MM.1S (cell line): Measurements from ENCODE around the gene FAM50B.

ENCODE experiments used
- DNase-seq: peaks from one replicate; pipeline ENCODE4 v3.0.0-alpha.2; 2015
- H2AFZ ChIP-seq: fragments of 300-600 bp; sonication (generic); 2 replicates; pipeline ENCODE4 v1.6.0; 2016; ENCODE audit warnings: antibody characterized with exemption, low read length
- H3F3A ChIP-seq: fragments of 300-600 bp; sonication (generic); 2 replicates; pipeline ENCODE4 v1.6.1; 2016; ENCODE audit warnings: mild to moderate bottlenecking, antibody characterized with exemption, low read length, moderate library complexity, mixed read lengths; ENCODE audit not compliant: insufficient read depth
- H3K27ac ChIP-seq: fragments of 300-600 bp; sonication (generic); 2 replicates; pipeline ENCODE4 v1.5.1; 2016; ENCODE audit warnings: mild to moderate bottlenecking, low read length
- H3K27me3 ChIP-seq: fragments of 300-600 bp; sonication (generic); replicated peaks from 2 replicates; pipeline ENCODE4 v1.6.0; 2016; ENCODE audit warnings: low read length; ENCODE audit not compliant: insufficient read depth
- H3K36me3 ChIP-seq: fragments of 300-600 bp; sonication (generic); replicated peaks from 2 replicates; pipeline ENCODE4 v1.6.1; 2016; ENCODE audit warnings: mild to moderate bottlenecking, low read length, mixed read lengths; ENCODE audit not compliant: insufficient read depth
- H3K4me1 ChIP-seq: fragments of 300-600 bp; sonication (generic); 2 replicates; pipeline ENCODE4 v1.6.1; 2016; ENCODE audit warnings: low read length, mixed read lengths
- H3K4me2 ChIP-seq: fragments of 300-600 bp; sonication (generic); 2 replicates; pipeline ENCODE4 v1.6.0; 2016; ENCODE audit warnings: low read depth, low read length
- H3K4me3 ChIP-seq: fragments of 300-600 bp; sonication (generic); 2 replicates; pipeline ENCODE4 v1.5.1; 2016; ENCODE audit warnings: low read length, mixed read lengths
- H3K79me2 ChIP-seq: fragments of 300-600 bp; sonication (generic); 2 replicates; pipeline ENCODE4 v1.6.1; 2016; ENCODE audit warnings: mixed run types, low read length, mixed read lengths
- H3K9ac ChIP-seq: fragments of 300-600 bp; sonication (generic); 2 replicates; pipeline ENCODE4 v1.6.1; 2016; ENCODE audit warnings: low read length, mixed read lengths
- H3K9me2 ChIP-seq: fragments of 300-600 bp; sonication (generic); replicated peaks from 2 replicates; pipeline ENCODE4 v1.6.1; 2016; ENCODE audit warnings: mild to moderate bottlenecking, low read length, mixed read lengths; ENCODE audit not compliant: insufficient read depth
- H3K9me3 ChIP-seq: fragments of 300-600 bp; sonication (generic); replicated peaks from 2 replicates; pipeline ENCODE4 v1.6.1; 2016; ENCODE audit warnings: mild to moderate bottlenecking, low read length, mixed read lengths; ENCODE audit not compliant: insufficient read depth
- H4K20me1 ChIP-seq: fragments of 300-600 bp; sonication (generic); 2 replicates; pipeline ENCODE4 v1.6.1; 2016; ENCODE audit warnings: mild to moderate bottlenecking, low read length, moderate library complexity, mixed read lengths; ENCODE audit not compliant: insufficient read depth
- EZH2 ChIP-seq: fragments of 300-600 bp; sonication (generic); optimal IDR thresholded peaks from 2 replicates; pipeline ENCODE3; 2017; ENCODE audit warnings: low read depth, mild to moderate bottlenecking, antibody characterized with exemption, low read length, mixed read lengths
- EZH2phosphoT487 ChIP-seq: fragments of 300-600 bp; sonication (generic); IDR thresholded peaks from 2 replicates; pipeline ENCODE4 v1.6.1; 2018; ENCODE audit warnings: antibody characterized with exemption, low read length
- TF ChIP-seq, protein P1 (sequence below): fragments of 300-600 bp; sonication (generic); IDR thresholded peaks from 2 replicates; pipeline ENCODE4 v1.5.1; 2016; ENCODE audit warnings: antibody characterized with exemption, low read length, mixed read lengths

FAM50B gene

DNA sequence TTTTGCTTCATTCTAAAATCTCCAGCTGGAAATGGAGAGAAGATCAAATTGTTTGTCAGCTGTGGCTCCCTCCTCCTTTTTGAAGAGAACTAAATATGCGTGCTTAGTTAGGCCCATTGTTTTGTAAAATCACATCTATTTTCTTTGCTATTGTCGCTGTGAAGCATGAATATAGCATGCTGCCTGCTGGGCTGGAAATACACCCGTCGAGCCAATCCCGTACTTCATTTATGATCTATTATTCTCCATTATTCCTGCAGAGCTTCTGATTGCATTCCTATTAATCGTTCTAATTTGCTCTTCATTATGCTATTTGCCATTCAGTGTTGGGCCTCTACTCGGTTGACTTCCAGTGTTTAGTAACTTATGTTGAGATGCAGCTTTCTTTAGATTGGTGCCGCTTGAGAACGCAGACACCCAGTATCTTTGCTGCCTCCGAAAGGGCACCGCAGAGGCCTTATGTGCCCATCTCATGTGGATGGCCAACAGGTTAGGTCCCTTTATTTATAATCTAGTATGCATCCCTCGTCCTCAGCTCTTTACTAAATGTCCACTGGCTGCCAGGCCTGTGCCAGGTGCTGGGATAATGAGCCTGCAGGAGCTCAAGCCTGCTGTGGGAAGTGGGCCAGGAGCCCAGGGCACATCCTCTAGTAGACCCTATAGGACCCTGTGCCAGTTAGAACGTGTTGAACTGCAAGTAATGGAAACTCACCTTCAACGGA lies 45.6 kb downstream of the FAM50B start:
- Histone ChIP-seq H3K4me2 (no peak overlapping the region), H3K9me3 (no peaks in the 10 kb centered on the region)

DNA sequence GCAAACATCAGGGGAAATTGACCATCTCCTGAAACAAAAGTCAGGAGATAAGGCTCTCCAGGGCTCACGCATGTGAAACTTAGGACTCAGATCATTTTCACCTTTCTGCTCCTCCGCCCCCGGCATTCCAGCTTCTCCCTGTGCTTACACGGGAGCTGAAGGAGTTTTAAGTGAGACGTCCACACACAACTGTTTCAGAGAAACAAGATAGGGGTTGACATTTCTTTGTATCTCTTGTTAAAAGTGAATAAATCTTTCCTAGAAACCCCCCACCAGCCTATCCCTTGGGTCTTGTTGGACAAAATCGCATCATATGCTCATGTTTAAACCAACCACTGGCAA lies 46.1 kb downstream of the FAM50B start:
- H3K27ac ChIP-seq = no peak overlapping the region
- no peaks in the 10 kb centered on the region for H3K36me3 ChIP-seq
- H3K9me3 ChIP-seq = no peaks in the 10 kb centered on the region
- no peaks in the 10 kb centered on the region for H3K27me3 ChIP-seq
- no peaks in the 10 kb centered on the region for H4K20me1 ChIP-seq
- H3K9ac ChIP-seq = no peak overlapping the region
- H3K4me3 ChIP-seq = no peak overlapping the region
- H3K79me2 ChIP-seq = no peaks in the 10 kb centered on the region
- no peak overlapping the region for H2AFZ ChIP-seq
- TF ChIP-seq, protein P1, sequence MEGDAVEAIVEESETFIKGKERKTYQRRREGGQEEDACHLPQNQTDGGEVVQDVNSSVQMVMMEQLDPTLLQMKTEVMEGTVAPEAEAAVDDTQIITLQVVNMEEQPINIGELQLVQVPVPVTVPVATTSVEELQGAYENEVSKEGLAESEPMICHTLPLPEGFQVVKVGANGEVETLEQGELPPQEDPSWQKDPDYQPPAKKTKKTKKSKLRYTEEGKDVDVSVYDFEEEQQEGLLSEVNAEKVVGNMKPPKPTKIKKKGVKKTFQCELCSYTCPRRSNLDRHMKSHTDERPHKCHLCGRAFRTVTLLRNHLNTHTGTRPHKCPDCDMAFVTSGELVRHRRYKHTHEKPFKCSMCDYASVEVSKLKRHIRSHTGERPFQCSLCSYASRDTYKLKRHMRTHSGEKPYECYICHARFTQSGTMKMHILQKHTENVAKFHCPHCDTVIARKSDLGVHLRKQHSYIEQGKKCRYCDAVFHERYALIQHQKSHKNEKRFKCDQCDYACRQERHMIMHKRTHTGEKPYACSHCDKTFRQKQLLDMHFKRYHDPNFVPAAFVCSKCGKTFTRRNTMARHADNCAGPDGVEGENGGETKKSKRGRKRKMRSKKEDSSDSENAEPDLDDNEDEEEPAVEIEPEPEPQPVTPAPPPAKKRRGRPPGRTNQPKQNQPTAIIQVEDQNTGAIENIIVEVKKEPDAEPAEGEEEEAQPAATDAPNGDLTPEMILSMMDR = no peak
- TF ChIP-seq EZH2phosphoT487 (no peak), EZH2 (no peak)
- H3K9me2 ChIP-seq = no peaks in the 10 kb centered on the region
- no peaks in the 10 kb centered on the region for H3F3A ChIP-seq
- H3K4me2 ChIP-seq = no peak overlapping the region
- DNase-seq = no peak
- no peaks in the 10 kb centered on the region for H3K4me1 ChIP-seq

More for the DNA sequence above, 45.6 kb downstream of the FAM50B start:
- TF ChIP-seq EZH2 (no peak), EZH2phosphoT487 (no peak)
- TF ChIP-seq, protein P1 = no peak
- Histone ChIP-seq H3K36me3 (no peaks in the 10 kb centered on the region), H2AFZ (no peak overlapping the region), H3K79me2 (no peaks in the 10 kb centered on the region), H4K20me1 (no peaks in the 10 kb centered on the region), H3K4me1 (no peaks in the 10 kb centered on the region), H3K4me3 (no peak overlapping the region), H3F3A (no peaks in the 10 kb centered on the region), H3K27me3 (no peaks in the 10 kb centered on the region), H3K9ac (no peak overlapping the region), H3K9me2 (no peaks in the 10 kb centered on the region), H3K27ac (no peak overlapping the region)
- no peak for DNase-seq

DNA sequence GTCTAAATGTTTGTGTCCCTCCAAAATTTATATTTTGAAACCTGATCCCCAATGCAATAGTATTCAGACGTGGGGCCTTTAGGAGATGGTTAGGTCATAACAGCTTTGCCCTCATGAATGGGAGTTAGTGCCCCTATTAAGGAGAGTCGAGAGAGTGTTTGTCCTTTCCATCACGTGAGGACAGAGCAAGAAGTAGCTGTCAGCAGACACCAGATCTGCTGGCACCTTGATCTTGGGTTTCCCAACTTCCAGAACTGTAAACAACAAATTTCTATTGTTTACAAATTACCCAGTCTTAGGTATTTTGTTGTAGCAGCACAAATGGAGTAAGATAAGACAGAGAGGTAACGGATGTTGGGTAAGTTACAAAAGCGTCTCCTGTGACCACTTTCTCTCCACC lies 46.6 kb downstream of the FAM50B start:
- H3K9me3 ChIP-seq = no peaks in the 10 kb centered on the region
- no peaks in the 10 kb centered on the region for H3F3A ChIP-seq
- H3K4me2 ChIP-seq = no peak overlapping the region
- H3K79me2 ChIP-seq = no peaks in the 10 kb centered on the region
- H3K9ac ChIP-seq = no peak overlapping the region
- no peaks in the 10 kb centered on the region for H3K4me1 ChIP-seq
- H4K20me1 ChIP-seq = no peaks in the 10 kb centered on the region
- no peaks in the 10 kb centered on the region for H3K9me2 ChIP-seq
- no peak for DNase-seq
- no peaks in the 10 kb centered on the region for H3K36me3 ChIP-seq
- H3K27ac ChIP-seq = no peak overlapping the region
- H2AFZ ChIP-seq = no peak overlapping the region
- H3K27me3 ChIP-seq = no peaks in the 10 kb centered on the region
- H3K4me3 ChIP-seq = no peak overlapping the region
- no peak for TF ChIP-seq EZH2
- TF ChIP-seq, protein P1 = no peak
- no peak for TF ChIP-seq EZH2phosphoT487
